ENCODE measurements around the gene HLA-DMB. TPM values are rescaled to one million over a fixed set of nuclear protein-coding genes. Genes with fewer than 3 reads are reported as not detected.
A peak's percentile ranks its signal among the peaks of the same experiment; 100 is the strongest.

The HLA-DMB gene
- total and polyA plus RNA-seq, 12 donors, result 2.7 to 79.8 (median 7.3) TPM

DNA sequence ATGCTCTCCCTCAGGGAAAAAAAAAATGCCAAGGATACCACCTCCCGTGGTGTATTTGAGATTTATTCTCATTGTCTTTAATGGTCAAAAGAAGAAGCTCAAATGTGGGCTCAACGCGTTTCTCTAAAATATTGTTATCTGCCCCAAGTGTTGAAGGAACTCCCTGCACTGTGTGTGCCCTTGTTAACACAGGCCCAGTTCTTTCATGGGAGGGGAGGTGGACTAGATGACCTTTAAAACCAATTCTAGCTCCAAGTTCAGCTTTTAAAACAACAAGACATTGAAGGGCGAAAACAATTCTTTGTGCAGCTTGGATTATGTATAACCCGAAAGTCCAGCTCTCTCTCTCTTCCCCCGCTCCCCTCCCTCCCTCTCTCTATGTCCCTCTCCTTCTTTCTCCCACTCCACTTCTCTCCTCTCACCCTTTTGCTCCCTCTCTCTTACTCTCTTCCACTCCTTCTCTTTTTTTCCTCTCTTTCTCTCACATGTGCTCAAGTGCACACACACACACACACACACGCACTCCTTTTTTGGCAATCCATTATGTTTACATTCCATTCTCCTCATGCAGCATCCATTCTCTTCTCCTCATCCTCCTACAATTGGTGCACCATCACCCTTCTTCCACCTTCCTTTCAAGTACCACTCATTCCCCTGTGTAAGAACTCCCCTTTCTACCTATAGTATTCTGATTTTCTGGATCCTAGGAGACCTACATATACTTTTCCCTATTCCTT, 8.5 kb downstream of the HLA-DMB start:
- intact Hi-C loops (cut with DNase I), result loop anchor here in 9 of 10 donors (2.0 to 10.0 kb wide), 10 partner anchors 35 to 313 kb away; partner anchors contain the start of gene BRD2 (in 1 of the 9)
- H3K9me3 ChIP-seq, result no peaks in the 10 kb centered on the region
- no peak for DNase-seq
- H3K36me3 ChIP-seq, result peaks cover 0 to 28% (median 0%) of the 10 kb centered on the region in 9 donors
- no peak overlapping the region for H3K4me3 ChIP-seq
- 81 to 86% methylated on average over 7 of the region's 7 CpGs for whole genome bisulfite sequencing, 2 donors
- no peak for ATAC-seq
- TF ChIP-seq, protein P1, sequence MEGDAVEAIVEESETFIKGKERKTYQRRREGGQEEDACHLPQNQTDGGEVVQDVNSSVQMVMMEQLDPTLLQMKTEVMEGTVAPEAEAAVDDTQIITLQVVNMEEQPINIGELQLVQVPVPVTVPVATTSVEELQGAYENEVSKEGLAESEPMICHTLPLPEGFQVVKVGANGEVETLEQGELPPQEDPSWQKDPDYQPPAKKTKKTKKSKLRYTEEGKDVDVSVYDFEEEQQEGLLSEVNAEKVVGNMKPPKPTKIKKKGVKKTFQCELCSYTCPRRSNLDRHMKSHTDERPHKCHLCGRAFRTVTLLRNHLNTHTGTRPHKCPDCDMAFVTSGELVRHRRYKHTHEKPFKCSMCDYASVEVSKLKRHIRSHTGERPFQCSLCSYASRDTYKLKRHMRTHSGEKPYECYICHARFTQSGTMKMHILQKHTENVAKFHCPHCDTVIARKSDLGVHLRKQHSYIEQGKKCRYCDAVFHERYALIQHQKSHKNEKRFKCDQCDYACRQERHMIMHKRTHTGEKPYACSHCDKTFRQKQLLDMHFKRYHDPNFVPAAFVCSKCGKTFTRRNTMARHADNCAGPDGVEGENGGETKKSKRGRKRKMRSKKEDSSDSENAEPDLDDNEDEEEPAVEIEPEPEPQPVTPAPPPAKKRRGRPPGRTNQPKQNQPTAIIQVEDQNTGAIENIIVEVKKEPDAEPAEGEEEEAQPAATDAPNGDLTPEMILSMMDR (IDR thresholded peaks at IDR 0.05), result no peak
- no peak overlapping the region for H3K27ac ChIP-seq
- H3K4me1 ChIP-seq, result peaks cover 0 to 33% (median 0%) of the 10 kb centered on the region in 9 donors
- H3K27me3 ChIP-seq, result no peaks in the 10 kb centered on the region

DNA sequence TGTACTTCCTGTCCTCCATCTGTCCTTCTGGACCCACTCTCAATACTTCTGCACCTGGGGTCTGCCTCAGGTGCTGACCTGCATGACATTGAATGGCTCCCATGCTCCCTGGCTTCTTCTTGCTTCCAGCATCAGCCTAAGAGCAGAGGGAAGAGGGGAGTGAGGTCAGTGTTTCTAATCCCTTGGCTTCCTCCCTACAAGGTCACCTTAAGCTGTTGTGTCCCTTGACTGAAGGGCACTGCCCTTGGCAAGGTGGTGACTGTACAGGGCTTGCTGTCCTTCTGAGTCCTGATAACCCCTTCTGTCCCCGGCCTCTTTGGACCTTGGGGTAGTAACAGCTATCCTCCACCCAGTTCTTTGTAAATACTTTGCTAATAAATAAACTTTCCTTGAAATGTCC, 9.6 kb downstream of the HLA-DMB start:
- H3K4me3 ChIP-seq, result no peak overlapping the region
- no peaks in the 10 kb centered on the region for H3K9me3 ChIP-seq
- no peak overlapping the region for H3K27ac ChIP-seq
- DNase-seq (no peak), ATAC-seq (no peak)
- intact Hi-C loops (cut with DNase I), result loop anchor here in 8 of 10 donors (2.0 to 10.0 kb wide), 8 partner anchors 36 to 314 kb away; partner anchors contain the start of gene BRD2 (in 1 of the 8)
- TF ChIP-seq, protein P1 (IDR thresholded peaks at IDR 0.05), result no peak
- H3K27me3 ChIP-seq, result no peaks in the 10 kb centered on the region
- peaks cover 0 to 24% (median 0%) of the 10 kb centered on the region in 9 donors for H3K4me1 ChIP-seq
- peaks cover 0 to 21% (median 0%) of the 10 kb centered on the region in 9 donors for H3K36me3 ChIP-seq
- 0% methylated on average over 1 of the region's 1 CpG for WGBS, 2 donors

DNA sequence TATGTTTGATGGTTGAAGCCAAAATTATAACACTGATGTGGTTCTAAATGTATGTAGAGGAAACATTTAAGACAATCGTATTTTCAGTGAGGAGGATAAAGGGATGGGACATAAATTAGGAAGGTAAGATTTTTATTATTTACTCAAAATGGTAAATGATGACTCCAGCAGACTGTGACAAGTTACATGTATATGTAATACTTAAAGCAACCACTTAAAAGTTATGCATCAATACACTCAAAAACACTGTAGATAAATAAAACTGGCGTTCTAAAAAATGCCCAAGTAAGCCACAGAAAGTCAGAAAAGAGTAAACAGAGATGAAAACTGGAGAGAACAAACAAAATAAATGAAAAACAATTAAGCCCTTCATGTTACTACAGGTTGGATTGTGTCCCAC, 18.7 kb downstream of the HLA-DMB start:
- WGBS, 2 donors, result 89 to 94% methylated on average over 2 of the region's 2 CpGs
- H3K4me3 ChIP-seq, result no peak overlapping the region
- TF ChIP-seq, protein P1 (IDR thresholded peaks at IDR 0.05), result peak in 1 of 9 donors; percentile 13
- H3K27ac ChIP-seq, result no peak overlapping the region
- no peak for ATAC-seq
- H3K36me3 ChIP-seq, result no peaks in the 10 kb centered on the region
- intact Hi-C loops (cut with DNase I), result no loop called here
- H3K4me1 ChIP-seq, result peaks cover 0 to 12% (median 0%) of the 10 kb centered on the region in 9 donors
- peaks cover 0 to 19% (median 6%) of the 10 kb centered on the region in 7 donors for H3K27me3 ChIP-seq
- H3K9me3 ChIP-seq, result no peaks in the 10 kb centered on the region
- DNase-seq, result no peak

DNA sequence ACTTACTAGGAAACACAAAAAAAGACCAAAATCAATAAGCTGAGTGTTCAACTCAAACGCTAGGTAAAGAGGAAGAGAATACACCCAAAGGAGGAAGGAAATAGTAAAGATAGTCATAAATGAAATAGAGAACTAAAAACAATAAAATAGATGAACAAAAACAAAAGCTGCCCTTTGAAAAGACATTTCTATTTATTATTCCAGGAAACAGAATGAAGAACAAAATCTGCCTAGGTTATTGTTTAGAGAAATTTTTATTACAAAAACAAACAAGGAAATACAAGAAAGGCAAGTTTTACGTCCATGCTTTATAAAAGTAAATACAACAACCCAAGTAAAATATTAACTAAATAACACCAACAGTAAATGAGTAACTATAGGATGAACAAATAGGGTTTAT, 20.1 kb downstream of the HLA-DMB start:
- H3K9me3 ChIP-seq, result no peaks in the 10 kb centered on the region
- no peak overlapping the region for H3K4me3 ChIP-seq
- H3K27me3 ChIP-seq, result peaks cover 0 to 19% (median 6%) of the 10 kb centered on the region in 7 donors
- TF ChIP-seq, protein P1 (IDR thresholded peaks at IDR 0.05), result no peak
- intact Hi-C loops (cut with DNase I), result no loop called here
- no peak for DNase-seq
- no peaks in the 10 kb centered on the region for H3K36me3 ChIP-seq
- WGBS, 2 donors, result 49 to 74% methylated on average over 2 of the region's 2 CpGs
- H3K4me1 ChIP-seq, result peaks cover 0 to 19% (median 0%) of the 10 kb centered on the region in 9 donors
- ATAC-seq, result no peak
- peak overlapping the region in 1 of 10 donors; percentile 24 for H3K27ac ChIP-seq
